ENCODE data around the gene TFF3. TPM values are rescaled to one million over a fixed set of nuclear protein-coding genes. Genes with fewer than 3 reads are reported as not detected.

Gene TFF3
- total and polyA plus RNA-seq, 2 experiments from 2014 or later, result 1.2 to 3.3 TPM

DNA sequence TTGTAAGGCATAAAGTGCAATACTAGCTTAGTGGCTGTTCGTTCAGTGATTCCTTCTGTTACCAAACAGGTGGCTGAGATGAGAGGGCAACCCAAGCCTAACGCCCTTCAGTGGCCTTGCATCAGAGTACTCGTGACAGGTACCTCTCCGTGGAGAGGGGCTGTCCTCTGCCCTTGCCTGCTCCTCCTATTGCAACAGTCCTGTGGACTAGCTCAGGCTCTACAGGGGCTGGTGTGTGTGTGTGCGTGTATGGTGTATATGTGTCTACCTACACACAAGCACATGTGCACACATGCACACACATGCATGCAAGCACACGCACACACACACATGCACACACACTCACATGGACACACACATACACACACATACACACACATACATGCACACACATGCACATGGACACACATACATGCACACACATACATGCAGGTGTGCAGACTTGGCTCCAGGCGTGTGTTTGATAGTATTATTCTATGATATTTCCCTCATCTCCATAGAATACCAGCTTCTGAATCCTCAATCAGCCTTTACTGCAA lies 15.1 kb downstream of the TFF3 start:
- DNase-seq (ENCODE audit: low spot score) (no peak), ATAC-seq (no peak)
- peaks cover 9% of the 10 kb centered on the region; the same call in 2 of the 3 replicates for H3K4me1 Mint-ChIP-seq
- no peak overlapping the region for H3K4me2 ChIP-seq
- no peaks in the 10 kb centered on the region for H3K9me2 ChIP-seq (ENCODE audit: insufficient read depth)
- H3K4me1 ChIP-seq (ENCODE audit: insufficient read depth), result no peaks in the 10 kb centered on the region
- H3K27me3 ChIP-seq (ENCODE audit: insufficient read depth), result no peaks in the 10 kb centered on the region
- no peak overlapping the region for H3K4me3 ChIP-seq
- TF ChIP-seq EZH2 (IDR thresholded peaks at IDR 0.05; ENCODE audit: low read depth, unreplicated experiment) (no peak), POLR2AphosphoS5 (IDR thresholded peaks at IDR 0.05; ENCODE audit: low read depth) (no peak), NANOG (IDR thresholded peaks at IDR 0.05; ENCODE audit: borderline replicate concordance) (no peak), ZNF114 (CRISPR knock-in tag; IDR thresholded peaks at IDR 0.05) (no peak), CREB1 (CRISPR knock-in tag; IDR thresholded peaks at IDR 0.05; ENCODE audit: low read depth) (no peak), JUNB (IDR thresholded peaks at IDR 0.05; ENCODE audit: unreplicated experiment) (no peak), ZNF462 (CRISPR knock-in tag; IDR thresholded peaks at IDR 0.05) (no peak), EZH2phosphoT487 (IDR thresholded peaks at IDR 0.05; ENCODE audit: unreplicated experiment) (no peak), ETS1 (IDR thresholded peaks at IDR 0.05) (no peak), ZNF331 (CRISPR knock-in tag; IDR thresholded peaks at IDR 0.05; ENCODE audit: low read depth) (no peak), STAT1 (IDR thresholded peaks at IDR 0.05; ENCODE audit: unreplicated experiment) (no peak)
- TF ChIP-seq, protein P1, sequence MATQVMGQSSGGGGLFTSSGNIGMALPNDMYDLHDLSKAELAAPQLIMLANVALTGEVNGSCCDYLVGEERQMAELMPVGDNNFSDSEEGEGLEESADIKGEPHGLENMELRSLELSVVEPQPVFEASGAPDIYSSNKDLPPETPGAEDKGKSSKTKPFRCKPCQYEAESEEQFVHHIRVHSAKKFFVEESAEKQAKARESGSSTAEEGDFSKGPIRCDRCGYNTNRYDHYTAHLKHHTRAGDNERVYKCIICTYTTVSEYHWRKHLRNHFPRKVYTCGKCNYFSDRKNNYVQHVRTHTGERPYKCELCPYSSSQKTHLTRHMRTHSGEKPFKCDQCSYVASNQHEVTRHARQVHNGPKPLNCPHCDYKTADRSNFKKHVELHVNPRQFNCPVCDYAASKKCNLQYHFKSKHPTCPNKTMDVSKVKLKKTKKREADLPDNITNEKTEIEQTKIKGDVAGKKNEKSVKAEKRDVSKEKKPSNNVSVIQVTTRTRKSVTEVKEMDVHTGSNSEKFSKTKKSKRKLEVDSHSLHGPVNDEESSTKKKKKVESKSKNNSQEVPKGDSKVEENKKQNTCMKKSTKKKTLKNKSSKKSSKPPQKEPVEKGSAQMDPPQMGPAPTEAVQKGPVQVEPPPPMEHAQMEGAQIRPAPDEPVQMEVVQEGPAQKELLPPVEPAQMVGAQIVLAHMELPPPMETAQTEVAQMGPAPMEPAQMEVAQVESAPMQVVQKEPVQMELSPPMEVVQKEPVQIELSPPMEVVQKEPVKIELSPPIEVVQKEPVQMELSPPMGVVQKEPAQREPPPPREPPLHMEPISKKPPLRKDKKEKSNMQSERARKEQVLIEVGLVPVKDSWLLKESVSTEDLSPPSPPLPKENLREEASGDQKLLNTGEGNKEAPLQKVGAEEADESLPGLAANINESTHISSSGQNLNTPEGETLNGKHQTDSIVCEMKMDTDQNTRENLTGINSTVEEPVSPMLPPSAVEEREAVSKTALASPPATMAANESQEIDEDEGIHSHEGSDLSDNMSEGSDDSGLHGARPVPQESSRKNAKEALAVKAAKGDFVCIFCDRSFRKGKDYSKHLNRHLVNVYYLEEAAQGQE (IDR thresholded peaks at IDR 0.05; ENCODE audit: unreplicated experiment), result no peak
- TF ChIP-seq, protein P2, sequence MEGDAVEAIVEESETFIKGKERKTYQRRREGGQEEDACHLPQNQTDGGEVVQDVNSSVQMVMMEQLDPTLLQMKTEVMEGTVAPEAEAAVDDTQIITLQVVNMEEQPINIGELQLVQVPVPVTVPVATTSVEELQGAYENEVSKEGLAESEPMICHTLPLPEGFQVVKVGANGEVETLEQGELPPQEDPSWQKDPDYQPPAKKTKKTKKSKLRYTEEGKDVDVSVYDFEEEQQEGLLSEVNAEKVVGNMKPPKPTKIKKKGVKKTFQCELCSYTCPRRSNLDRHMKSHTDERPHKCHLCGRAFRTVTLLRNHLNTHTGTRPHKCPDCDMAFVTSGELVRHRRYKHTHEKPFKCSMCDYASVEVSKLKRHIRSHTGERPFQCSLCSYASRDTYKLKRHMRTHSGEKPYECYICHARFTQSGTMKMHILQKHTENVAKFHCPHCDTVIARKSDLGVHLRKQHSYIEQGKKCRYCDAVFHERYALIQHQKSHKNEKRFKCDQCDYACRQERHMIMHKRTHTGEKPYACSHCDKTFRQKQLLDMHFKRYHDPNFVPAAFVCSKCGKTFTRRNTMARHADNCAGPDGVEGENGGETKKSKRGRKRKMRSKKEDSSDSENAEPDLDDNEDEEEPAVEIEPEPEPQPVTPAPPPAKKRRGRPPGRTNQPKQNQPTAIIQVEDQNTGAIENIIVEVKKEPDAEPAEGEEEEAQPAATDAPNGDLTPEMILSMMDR (conservative IDR thresholded peaks at IDR 0.05; ENCODE audit: low read depth in 2 of 2), result no peak
- H3K27ac Mint-ChIP-seq, result no peak overlapping the region
- no peak overlapping the region for H3K4me3 Mint-ChIP-seq
- H3K36me3 ChIP-seq (ENCODE audit: insufficient read depth), result no peaks in the 10 kb centered on the region
- H3K36me3 Mint-ChIP-seq (ENCODE audit: low read depth), result no peaks in the 10 kb centered on the region
- H3K79me2 ChIP-seq (replicated peaks; ENCODE audit: insufficient read depth), result no peaks in the 10 kb centered on the region
- no peak overlapping the region for H3K27ac ChIP-seq (ENCODE audit: low read depth)
- no peak overlapping the region for H2AFZ ChIP-seq
- H4K20me1 ChIP-seq (replicated peaks; ENCODE audit: insufficient read depth), result no peaks in the 10 kb centered on the region
- H3F3A ChIP-seq (replicated peaks; ENCODE audit: low read depth), result no peaks in the 10 kb centered on the region
- no peaks in the 10 kb centered on the region for H3K9me3 Mint-ChIP-seq
- peaks cover 15% of the 10 kb centered on the region for H3K27me3 Mint-ChIP-seq (ENCODE audit: insufficient read depth, low read depth, poor library complexity)

Measured in GM23338 (cell line).